H9 (cell line): ENCODE measurements around the gene MMRN1. TPM values are rescaled to one million over a fixed set of nuclear protein-coding genes. Genes with fewer than 3 reads are reported as not detected.

Source experiments
- DNase-seq: peaks from one replicate; pipeline ENCODE4 v3.0.0-alpha.2; 2017
- H2AFZ ChIP-seq: one replicate; pipeline ENCODE4 v1.6.1; 2013; ENCODE audit warnings: mild to moderate bottlenecking, low read length, control low read depth, moderate library complexity
- H2AK5ac ChIP-seq: 2 replicates; pipeline ENCODE4 v1.6.1; 2013; ENCODE audit warnings: low read length, control low read depth, mixed read lengths; ENCODE audit not compliant: insufficient read length
- H2BK120ac ChIP-seq: one replicate; pipeline ENCODE4 v1.6.1; 2013; ENCODE audit warnings: low read depth, mild to moderate bottlenecking, low read length, control low read depth, inconsistent platforms; ENCODE audit not compliant: poor library complexity, severe bottlenecking
- H2BK12ac ChIP-seq: 2 replicates; pipeline ENCODE4 v1.6.1; 2013; ENCODE audit warnings: low read length, control low read depth, mixed read lengths, low read depth; ENCODE audit not compliant: insufficient read length
- H2BK15ac ChIP-seq: 2 replicates; pipeline ENCODE4 v1.6.1; 2013; ENCODE audit warnings: low read depth, low read length, control low read depth
- H2BK20ac ChIP-seq: one replicate; pipeline ENCODE4 v1.6.1; 2013; ENCODE audit warnings: low read depth, mild to moderate bottlenecking, low read length, control low read depth, inconsistent platforms; ENCODE audit not compliant: poor library complexity, severe bottlenecking
- H2BK5ac ChIP-seq: 2 replicates; pipeline ENCODE4 v1.6.1; 2013; ENCODE audit warnings: low read length, control low read depth, mixed read lengths; ENCODE audit not compliant: insufficient read length
- H3K14ac ChIP-seq: 2 replicates; pipeline ENCODE4 v1.6.1; 2013; ENCODE audit warnings: low read length, control low read depth; ENCODE audit not compliant: insufficient read depth
- H3K18ac ChIP-seq: 2 replicates; pipeline ENCODE4 v1.6.1; 2013; ENCODE audit warnings: low read depth, mild to moderate bottlenecking, mixed read lengths, low read length, control low read depth; ENCODE audit not compliant: insufficient read length
- H3K23ac ChIP-seq: 2 replicates; pipeline ENCODE4 v1.6.1; 2013; ENCODE audit warnings: low read length, control low read depth, mixed read lengths, low read depth; ENCODE audit not compliant: insufficient read length
- H3K23me2 ChIP-seq: 2 replicates; pipeline ENCODE4 v1.6.1; 2013; ENCODE audit warnings: low read depth, mild to moderate bottlenecking, mixed read lengths, low read length, control low read depth; ENCODE audit not compliant: insufficient read length, poor library complexity, severe bottlenecking
- H3K27ac ChIP-seq: 2 replicates; pipeline ENCODE4 v1.5.1; 2013; ENCODE audit warnings: low read length, control low read depth, mixed read lengths, low read depth; ENCODE audit not compliant: insufficient read length
- H3K27me3 ChIP-seq: 2 replicates; pipeline ENCODE4 v1.6.1; 2013; ENCODE audit warnings: low read length, control low read depth, inconsistent platforms; ENCODE audit not compliant: insufficient read depth
- H3K4ac ChIP-seq: 2 replicates; pipeline ENCODE4 v1.6.1; 2013; ENCODE audit warnings: low read depth, mild to moderate bottlenecking, control low read depth, inconsistent platforms, low read length, moderate library complexity
- H3K4me1 ChIP-seq: 2 replicates; pipeline ENCODE4 v1.6.1; 2013; ENCODE audit warnings: low read length, control low read depth, inconsistent platforms; ENCODE audit not compliant: insufficient read depth
- H3K4me2 ChIP-seq: 2 replicates; pipeline ENCODE4 v1.6.1; 2013; ENCODE audit warnings: low read length, control low read depth, mixed read lengths; ENCODE audit not compliant: insufficient read length, insufficient read depth
- H3K56ac ChIP-seq: 2 replicates; pipeline ENCODE4 v1.6.1; 2013; ENCODE audit warnings: low read depth, mild to moderate bottlenecking, mixed read lengths, low read length, control low read depth; ENCODE audit not compliant: insufficient read length
- H3K79me1 ChIP-seq: 2 replicates; pipeline ENCODE4 v1.6.1; 2013; ENCODE audit warnings: low read depth, mild to moderate bottlenecking, moderate library complexity, low read length, control low read depth, inconsistent platforms; ENCODE audit not compliant: insufficient read depth, poor library complexity, severe bottlenecking
- H3K79me2 ChIP-seq: 2 replicates; pipeline ENCODE4 v1.6.1; 2013; ENCODE audit warnings: low read length, control low read depth, inconsistent platforms; ENCODE audit not compliant: insufficient read depth
- H3K9ac ChIP-seq: 2 replicates; pipeline ENCODE4 v1.6.1; 2013; ENCODE audit warnings: low read length, control low read depth, mixed read lengths; ENCODE audit not compliant: insufficient read length; ENCODE audit errors: extremely low read depth
- H3K9me3 ChIP-seq: one replicate; pipeline ENCODE4 v1.6.1; 2013; ENCODE audit warnings: low read depth, low read length, inconsistent platforms; ENCODE audit not compliant: control insufficient read depth
- H3T11ph ChIP-seq: one replicate; pipeline ENCODE4 v1.6.1; 2013; ENCODE audit warnings: mild to moderate bottlenecking, low read length, control low read depth, inconsistent platforms
- H4K20me1 ChIP-seq: one replicate; pipeline ENCODE4 v1.6.1; 2013; ENCODE audit not compliant: control insufficient read depth, insufficient read length, insufficient read depth
- H4K5ac ChIP-seq: 2 replicates; pipeline ENCODE4 v1.6.1; 2013; ENCODE audit warnings: low read depth, mild to moderate bottlenecking, mixed read lengths, low read length, control low read depth; ENCODE audit not compliant: insufficient read length
- H4K8ac ChIP-seq: replicated peaks from 2 replicates; pipeline ENCODE4 v1.6.1; 2013; ENCODE audit warnings: low read length, control low read depth, mixed read lengths, low read depth; ENCODE audit not compliant: insufficient read length
- H4K91ac ChIP-seq: 2 replicates; pipeline ENCODE4 v1.6.1; 2013; ENCODE audit warnings: low read depth, mild to moderate bottlenecking, moderate library complexity, mixed read lengths, low read length, control low read depth; ENCODE audit not compliant: insufficient read length
- H3K27ac Mint-ChIP-seq, 3 experiments: 2 replicates in 2 of 3; 3 replicates in 1 of 3; pipeline ENCODE4 v1.8.0; 2020 to 2021; ENCODE audit warnings: mixed read lengths in 3 of 3, mild to moderate bottlenecking in 1 of 3, moderate library complexity in 1 of 3
- H3K27me3 Mint-ChIP-seq: 2 replicates; pipeline ENCODE4 v1.8.0; 2021; ENCODE audit warnings: low read depth, mild to moderate bottlenecking, moderate library complexity, mixed read lengths
- H3K36me3 Mint-ChIP-seq, 3 experiments: 2 replicates in 2 of 3; 3 replicates in 1 of 3; pipeline ENCODE4 v1.8.0; 2020 to 2021; ENCODE audit warnings: low read depth in 3 of 3, mixed read lengths in 3 of 3; ENCODE audit not compliant: insufficient read depth in 1 of 3
- H3K4me1 Mint-ChIP-seq, 2 experiments: 2 replicates each; pipeline ENCODE4 v1.8.0; 2020; ENCODE audit warnings: mixed read lengths in 2 of 2
- H3K4me3 Mint-ChIP-seq, 2 experiments: 2 replicates in 1 of 2; 3 replicates in 1 of 2; pipeline ENCODE4 v1.8.0; 2020 to 2021; ENCODE audit warnings: mild to moderate bottlenecking in 2 of 2, mixed read lengths in 2 of 2, moderate library complexity in 1 of 2
- H3K9me3 Mint-ChIP-seq, 2 experiments: 2 replicates in 1 of 2; 3 replicates in 1 of 2; pipeline ENCODE4 v1.8.0; 2020; ENCODE audit warnings: mild to moderate bottlenecking in 2 of 2, mixed read lengths in 2 of 2, moderate library complexity in 1 of 2
- CTCF ChIP-seq: fragments of 200-600 bp; sonication (generic); conservative IDR thresholded peaks from 3 replicates; pipeline ENCODE4 v1.8.0; 2021; ENCODE audit warnings: antibody characterized with exemption, mild to moderate bottlenecking
- WGBS: extraction: QIAGEN DNeasy Blood & Tissue Kit; methylation state at CpG from one replicate; pipeline ENCODE4 v1.1.7; 2013; ENCODE audit warnings: missing lambda C conversion rate, low lambda C conversion rate, mixed read lengths; ENCODE audit not compliant: insufficient read length; ENCODE audit errors: extremely low coverage; 5-methylcytosine and 5-hydroxymethylcytosine counted together
- total RNA-seq: library from RNA; stranded (reverse); gene quantifications from 2 replicates; pipeline ENCODE4 v1.2.1, GENCODE V29; 2021

Gene MMRN1
- total RNA-seq, 1 experiment from 2014 or later = not detected

DNA sequence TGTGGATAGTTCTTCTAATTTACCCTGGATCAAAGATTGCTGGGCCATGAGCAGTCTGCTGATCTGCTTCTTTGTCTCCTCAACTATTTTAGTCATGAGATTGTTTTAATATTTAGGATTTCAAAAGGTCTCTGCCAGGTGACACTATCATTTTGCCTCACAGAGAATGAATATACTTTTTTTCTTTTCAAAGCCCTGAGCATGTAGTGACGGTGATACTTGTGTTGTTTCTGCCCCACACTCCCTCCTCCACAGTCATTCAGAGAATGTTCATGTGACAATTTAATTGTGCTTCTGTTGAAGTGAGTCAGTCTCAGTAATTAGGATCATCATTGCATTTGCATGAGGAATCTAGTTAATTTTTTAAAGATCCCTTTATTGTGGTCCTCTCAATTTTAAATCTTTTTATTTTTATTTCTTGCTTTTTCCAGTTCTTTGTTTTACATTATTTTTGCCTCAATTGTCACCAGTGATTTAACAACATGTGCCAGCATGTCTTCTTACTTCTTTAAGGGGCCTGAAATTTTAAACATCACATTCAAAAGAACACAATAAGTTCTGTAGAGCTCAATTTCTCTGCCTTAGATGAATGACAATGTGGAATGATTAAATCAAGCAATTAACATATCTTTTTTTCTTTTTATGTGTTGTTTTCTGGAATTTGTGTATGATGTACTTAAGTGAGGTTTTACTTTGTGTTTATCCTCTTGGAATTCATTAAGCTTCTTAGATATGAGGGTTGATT, 12.3 kb downstream of the MMRN1 start:
- Histone ChIP-seq H3K9ac (no peak overlapping the region), H4K20me1 (no peaks in the 10 kb centered on the region), H3K23ac (no peak overlapping the region), H3K9me3 (no peaks in the 10 kb centered on the region), H2BK20ac (no peak overlapping the region), H2BK15ac (no peak overlapping the region), H4K91ac (no peak overlapping the region), H2BK5ac (no peak overlapping the region), H3K23me2 (no peaks in the 10 kb centered on the region), H3K79me1 (no peaks in the 10 kb centered on the region), H3K56ac (no peak overlapping the region), H3K79me2 (no peaks in the 10 kb centered on the region), H3K4me2 (no peak overlapping the region), H4K5ac (no peak overlapping the region), H3K27me3 (no peaks in the 10 kb centered on the region), H4K8ac (no peak overlapping the region), H2AFZ (no peak overlapping the region), H3K4ac (no peak overlapping the region), H3K18ac (no peak overlapping the region), H2BK12ac (no peak overlapping the region), H3T11ph (no peak overlapping the region), H2BK120ac (no peak overlapping the region), H3K4me1 (no peaks in the 10 kb centered on the region), H2AK5ac (no peak overlapping the region), H3K14ac (no peak overlapping the region), H3K27ac (no peak overlapping the region)
- Mint-ChIP-seq H3K4me1 (peaks cover 10 to 11% of the 10 kb centered on the region in 2 experiments), H3K4me3 (no peak overlapping the region), H3K9me3 (no peaks in the 10 kb centered on the region; a peak in 3 of 5 replicates), H3K27ac (0 out of 7 replicates have a peak overlapping the region, but pooled peaks of 1 of the 3 experiments have one; percentile 46), H3K36me3 (no peaks in the 10 kb centered on the region; a peak in 1 of 7 replicates), H3K27me3 (no peaks in the 10 kb centered on the region; the same call in 1 of the 2 replicates)
- no CpG with 5 or more reads among the region's 1 CpG for WGBS
- DNase-seq = no peak
- TF ChIP-seq CTCF = no peak
